C4-2B (cell line): ENCODE measurements around the gene LENG9.

Experiments
- ZFX ChIP-seq: fragments of 450-650 bp; IDR thresholded peaks from 2 replicates; pipeline ENCODE4 v1.6.1; 2017
- TF ChIP-seq, protein P1 (sequence below): fragments of 450-650 bp; conservative IDR thresholded peaks from 2 replicates; pipeline ENCODE4 v1.5.1; 2017; ENCODE audit warnings: mild to moderate bottlenecking

DNA sequence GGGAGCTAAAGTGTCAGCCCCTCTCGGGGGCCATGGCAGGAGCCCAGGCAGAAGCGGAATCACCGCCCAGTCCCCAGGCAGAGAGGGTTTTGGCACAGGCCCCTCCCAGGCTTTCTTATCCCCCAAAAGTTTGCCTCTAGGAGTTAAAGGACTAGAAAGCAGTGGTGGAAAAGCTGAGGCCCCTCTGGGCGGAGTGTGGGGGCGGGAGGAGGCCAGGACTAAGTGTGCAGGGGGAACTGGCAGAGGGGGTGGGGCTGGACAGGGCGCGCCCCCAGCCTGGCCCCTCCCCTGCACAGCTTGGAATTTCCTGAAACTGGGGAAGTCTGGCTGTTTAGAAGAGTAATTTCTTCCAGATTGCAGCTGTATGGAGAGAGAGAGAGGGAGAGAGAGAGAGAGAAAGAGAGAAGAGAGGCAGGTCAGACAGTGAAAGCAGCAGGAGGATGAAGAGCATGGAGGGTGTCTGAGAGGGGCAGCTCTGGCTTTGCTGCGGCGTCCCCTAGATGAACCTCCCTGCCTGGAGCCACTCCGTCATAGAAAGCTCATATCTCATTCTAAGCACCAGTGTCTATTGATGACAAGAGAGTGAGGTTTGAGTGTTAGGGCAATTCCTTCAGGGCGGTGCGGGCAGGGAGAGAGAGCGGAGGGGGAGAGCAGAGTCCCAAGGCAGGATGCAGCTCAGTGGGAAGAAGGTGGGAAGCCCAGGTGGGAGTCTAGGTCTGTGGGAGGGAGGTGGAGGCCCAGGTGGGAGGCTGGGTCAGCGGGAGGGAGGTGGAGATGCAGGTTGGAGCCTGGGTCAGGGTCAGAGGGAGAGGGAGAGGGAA, 9.7 kb upstream of the LENG9 start, which contains the start of gene CDC42EP5:
- TF ChIP-seq, protein P1, sequence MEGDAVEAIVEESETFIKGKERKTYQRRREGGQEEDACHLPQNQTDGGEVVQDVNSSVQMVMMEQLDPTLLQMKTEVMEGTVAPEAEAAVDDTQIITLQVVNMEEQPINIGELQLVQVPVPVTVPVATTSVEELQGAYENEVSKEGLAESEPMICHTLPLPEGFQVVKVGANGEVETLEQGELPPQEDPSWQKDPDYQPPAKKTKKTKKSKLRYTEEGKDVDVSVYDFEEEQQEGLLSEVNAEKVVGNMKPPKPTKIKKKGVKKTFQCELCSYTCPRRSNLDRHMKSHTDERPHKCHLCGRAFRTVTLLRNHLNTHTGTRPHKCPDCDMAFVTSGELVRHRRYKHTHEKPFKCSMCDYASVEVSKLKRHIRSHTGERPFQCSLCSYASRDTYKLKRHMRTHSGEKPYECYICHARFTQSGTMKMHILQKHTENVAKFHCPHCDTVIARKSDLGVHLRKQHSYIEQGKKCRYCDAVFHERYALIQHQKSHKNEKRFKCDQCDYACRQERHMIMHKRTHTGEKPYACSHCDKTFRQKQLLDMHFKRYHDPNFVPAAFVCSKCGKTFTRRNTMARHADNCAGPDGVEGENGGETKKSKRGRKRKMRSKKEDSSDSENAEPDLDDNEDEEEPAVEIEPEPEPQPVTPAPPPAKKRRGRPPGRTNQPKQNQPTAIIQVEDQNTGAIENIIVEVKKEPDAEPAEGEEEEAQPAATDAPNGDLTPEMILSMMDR, result no peak
- no peak for TF ChIP-seq ZFX
